ENCODE measurements around the gene UBAP1.

The UBAP1 gene

DNA sequence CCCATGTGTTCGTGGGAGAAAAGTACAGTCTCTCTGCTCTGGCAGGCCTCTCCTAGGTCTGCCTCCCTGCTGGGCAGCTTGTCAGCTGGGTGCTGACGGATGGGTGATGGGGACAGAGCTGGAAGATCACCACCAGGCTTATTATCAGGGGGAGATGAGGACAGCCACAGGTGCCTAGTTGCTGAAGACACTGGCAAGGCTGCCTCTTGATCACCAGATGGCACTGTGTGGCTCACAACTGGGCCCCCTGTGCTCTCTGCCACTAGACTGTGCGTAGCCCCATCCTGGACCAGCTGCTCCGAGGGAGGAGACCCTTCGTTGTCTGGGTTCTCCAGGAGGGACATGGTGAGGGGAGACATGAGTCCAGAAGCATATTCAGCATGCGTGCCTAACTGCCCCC is 77.3 kb downstream of the UBAP1 start:
- no peak for TF ChIP-seq SIN3A (IDR thresholded peaks at IDR 0.05; ENCODE audit: borderline replicate concordance, insufficient read depth, low read length)
- TF ChIP-seq, protein P1, sequence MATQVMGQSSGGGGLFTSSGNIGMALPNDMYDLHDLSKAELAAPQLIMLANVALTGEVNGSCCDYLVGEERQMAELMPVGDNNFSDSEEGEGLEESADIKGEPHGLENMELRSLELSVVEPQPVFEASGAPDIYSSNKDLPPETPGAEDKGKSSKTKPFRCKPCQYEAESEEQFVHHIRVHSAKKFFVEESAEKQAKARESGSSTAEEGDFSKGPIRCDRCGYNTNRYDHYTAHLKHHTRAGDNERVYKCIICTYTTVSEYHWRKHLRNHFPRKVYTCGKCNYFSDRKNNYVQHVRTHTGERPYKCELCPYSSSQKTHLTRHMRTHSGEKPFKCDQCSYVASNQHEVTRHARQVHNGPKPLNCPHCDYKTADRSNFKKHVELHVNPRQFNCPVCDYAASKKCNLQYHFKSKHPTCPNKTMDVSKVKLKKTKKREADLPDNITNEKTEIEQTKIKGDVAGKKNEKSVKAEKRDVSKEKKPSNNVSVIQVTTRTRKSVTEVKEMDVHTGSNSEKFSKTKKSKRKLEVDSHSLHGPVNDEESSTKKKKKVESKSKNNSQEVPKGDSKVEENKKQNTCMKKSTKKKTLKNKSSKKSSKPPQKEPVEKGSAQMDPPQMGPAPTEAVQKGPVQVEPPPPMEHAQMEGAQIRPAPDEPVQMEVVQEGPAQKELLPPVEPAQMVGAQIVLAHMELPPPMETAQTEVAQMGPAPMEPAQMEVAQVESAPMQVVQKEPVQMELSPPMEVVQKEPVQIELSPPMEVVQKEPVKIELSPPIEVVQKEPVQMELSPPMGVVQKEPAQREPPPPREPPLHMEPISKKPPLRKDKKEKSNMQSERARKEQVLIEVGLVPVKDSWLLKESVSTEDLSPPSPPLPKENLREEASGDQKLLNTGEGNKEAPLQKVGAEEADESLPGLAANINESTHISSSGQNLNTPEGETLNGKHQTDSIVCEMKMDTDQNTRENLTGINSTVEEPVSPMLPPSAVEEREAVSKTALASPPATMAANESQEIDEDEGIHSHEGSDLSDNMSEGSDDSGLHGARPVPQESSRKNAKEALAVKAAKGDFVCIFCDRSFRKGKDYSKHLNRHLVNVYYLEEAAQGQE (IDR thresholded peaks at IDR 0.05; ENCODE audit: insufficient read depth in 1 of 2, low read depth in 2 of 2, low read length in 2 of 2): no peak
- no peak for TF ChIP-seq TAF1 (IDR thresholded peaks at IDR 0.05; ENCODE audit: borderline replicate concordance, insufficient read depth, low read length)
- TF ChIP-seq POLR2AphosphoS5 (IDR thresholded peaks at IDR 0.05; ENCODE audit: low read depth, low read length): no peak
- no peak for TF ChIP-seq FOXP2 (optimal IDR thresholded peaks at IDR 0.05; ENCODE audit: borderline replicate concordance, extremely low read depth, extremely low read length, insufficient read depth)

DNA sequence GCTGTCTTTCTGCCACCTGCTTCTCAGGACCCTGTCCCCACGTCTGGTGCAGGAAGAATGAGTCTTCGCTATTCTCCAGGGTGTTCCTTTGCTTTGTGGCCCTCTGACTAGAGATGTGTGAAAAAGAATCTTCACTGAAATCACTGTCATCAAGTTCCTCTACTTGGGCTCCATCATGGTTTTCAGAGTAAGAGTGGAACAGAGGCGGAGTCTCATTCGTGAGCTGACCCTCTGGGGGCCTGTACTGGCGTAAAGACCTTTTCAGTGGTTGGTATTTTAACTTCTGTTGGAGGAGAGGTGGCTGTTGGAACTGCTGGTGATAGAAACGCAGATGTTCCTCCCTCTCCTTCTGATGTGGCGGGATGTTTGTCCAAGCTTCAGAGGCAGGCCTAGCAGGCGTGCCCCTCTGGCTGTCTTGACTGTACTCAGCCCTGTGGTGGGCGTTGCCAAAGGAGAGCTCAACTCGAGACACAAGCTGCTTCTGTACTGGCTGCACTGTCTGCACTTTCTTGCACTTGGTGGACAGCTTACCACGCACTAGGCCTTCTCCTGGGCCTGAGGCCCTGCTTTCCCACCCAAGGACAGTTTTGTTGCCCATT is 78.2 kb downstream of the UBAP1 start:
- TF ChIP-seq TAF1 (IDR thresholded peaks at IDR 0.05; ENCODE audit: borderline replicate concordance, insufficient read depth, low read length): no peak
- TF ChIP-seq FOXP2 (optimal IDR thresholded peaks at IDR 0.05; ENCODE audit: borderline replicate concordance, extremely low read depth, extremely low read length, insufficient read depth): no peak
- no peak for TF ChIP-seq SIN3A (IDR thresholded peaks at IDR 0.05; ENCODE audit: borderline replicate concordance, insufficient read depth, low read length)

DNA sequence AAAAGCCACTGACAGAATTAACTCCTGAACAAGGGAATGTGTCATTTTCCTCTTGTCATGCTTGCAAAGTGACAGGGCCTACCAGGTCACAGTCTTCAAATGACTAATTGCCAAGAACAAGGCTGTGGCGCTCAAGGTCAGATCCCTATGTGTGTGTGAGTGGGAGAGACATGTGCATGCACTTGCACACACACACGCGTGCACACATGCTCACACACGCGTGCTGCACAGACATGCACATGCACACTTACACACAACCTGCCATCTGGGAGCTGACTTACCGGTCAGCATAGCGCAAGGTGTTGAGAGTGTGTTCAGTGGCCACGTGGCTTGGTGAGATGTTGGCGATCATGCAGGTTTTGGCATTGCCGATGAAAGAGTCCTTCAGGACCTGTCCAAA is 80.5 kb downstream of the UBAP1 start:
- TF ChIP-seq, protein P1 (IDR thresholded peaks at IDR 0.05; ENCODE audit: insufficient read depth in 1 of 2, low read depth in 2 of 2, low read length in 2 of 2): no peak
- TF ChIP-seq TAF1 (IDR thresholded peaks at IDR 0.05; ENCODE audit: borderline replicate concordance, insufficient read depth, low read length): no peak
- no peak for TF ChIP-seq SIN3A (IDR thresholded peaks at IDR 0.05; ENCODE audit: borderline replicate concordance, insufficient read depth, low read length)
- no peak for TF ChIP-seq FOXP2 (optimal IDR thresholded peaks at IDR 0.05; ENCODE audit: borderline replicate concordance, extremely low read depth, extremely low read length, insufficient read depth)
- no peak for TF ChIP-seq POLR2AphosphoS5 (IDR thresholded peaks at IDR 0.05; ENCODE audit: low read depth, low read length)

DNA sequence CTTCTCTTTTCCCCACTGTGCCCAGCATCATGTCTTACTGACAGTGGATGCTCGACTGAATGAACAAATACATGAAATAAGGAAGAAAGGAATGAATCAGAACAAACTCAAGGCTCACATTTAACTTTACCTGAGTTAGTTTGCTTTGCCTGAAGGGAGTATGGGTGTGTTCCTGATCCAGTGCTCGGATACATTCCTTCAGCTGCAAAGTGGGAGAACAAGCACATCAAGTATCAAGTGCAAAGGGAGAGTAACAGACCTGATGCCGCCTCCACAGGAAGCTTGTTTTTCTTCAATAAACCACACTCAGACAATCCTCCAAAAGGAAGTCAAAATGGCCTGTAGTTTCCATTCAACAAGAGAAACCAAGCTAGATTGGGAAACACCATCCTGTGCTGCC is 84.1 kb downstream of the UBAP1 start:
- TF ChIP-seq, protein P1 (IDR thresholded peaks at IDR 0.05; ENCODE audit: insufficient read depth in 1 of 2, low read depth in 2 of 2, low read length in 2 of 2): no peak
- TF ChIP-seq POLR2AphosphoS5 (IDR thresholded peaks at IDR 0.05; ENCODE audit: low read depth, low read length) (no peak), TAF1 (IDR thresholded peaks at IDR 0.05; ENCODE audit: borderline replicate concordance, insufficient read depth, low read length) (no peak), FOXP2 (optimal IDR thresholded peaks at IDR 0.05; ENCODE audit: borderline replicate concordance, extremely low read depth, extremely low read length, insufficient read depth) (no peak), SIN3A (IDR thresholded peaks at IDR 0.05; ENCODE audit: borderline replicate concordance, insufficient read depth, low read length) (no peak)

DNA sequence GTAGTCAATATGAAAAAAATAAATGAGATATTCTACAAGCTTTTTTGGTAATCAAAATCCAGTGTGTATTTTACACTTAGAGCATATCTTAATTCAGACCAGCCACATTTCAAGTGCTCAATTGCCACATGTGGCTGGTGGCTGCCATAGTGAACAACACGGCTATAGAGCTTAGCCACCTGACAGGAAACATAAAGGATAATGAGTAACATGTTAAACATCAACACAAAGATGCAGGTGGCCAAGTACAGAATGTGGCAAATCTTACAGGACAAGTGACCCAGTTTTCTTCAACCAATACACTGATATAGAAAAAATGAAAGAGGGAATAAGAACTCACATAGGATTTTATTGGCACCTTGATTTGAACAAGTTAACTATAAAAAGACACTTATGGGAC is 88.8 kb downstream of the UBAP1 start:
- TF ChIP-seq, protein P1 (IDR thresholded peaks at IDR 0.05; ENCODE audit: insufficient read depth in 1 of 2, low read depth in 2 of 2, low read length in 2 of 2): no peak
